HepG2 (cell line): Measurements from ENCODE around the gene SHISAL1. TPM values are rescaled to one million over a fixed set of nuclear protein-coding genes. Genes with fewer than 3 reads are reported as not detected.

Source experiments
- ATAC-seq: fragments of 200-7000 bp; cut with Tn5 transposase; 3 replicates; pipeline ENCODE4 v1.9.1; 2020; ENCODE audit warnings: mild to moderate bottlenecking, moderate library complexity
- BruUV-seq: library from RNA; stranded (reverse); fragments of 400-500 nt; replicated peaks from 2 replicates; lab custom pipeline; 2021; lab: Mats Ljungman, UMichigan
- CTCF ChIA-PET: fragments of 300-600 bp; formaldehyde crosslinking; extraction: SDS; loops from one replicate; lab custom pipeline; 2021; ENCODE audit warnings: low total read pairs, inconsistent platforms, low intra/inter-chr PET ratio; lab: Yijun Ruan, JAX
- POLR2A ChIA-PET: fragments of 350-600 bp; sonication (Branson Sonifier 250); formaldehyde crosslinking; loops from one replicate; lab custom pipeline; 2020; ENCODE audit warnings: antibody characterized with exemption, inconsistent platforms; lab: Yijun Ruan, JAX
- DNase-seq: peaks from one replicate; pipeline ENCODE4 v3.0.0-alpha.2; 2015; ENCODE audit warnings: low spot score
- FAIRE-seq: peaks from 3 replicates; lab custom pipeline; 2011; peaks lifted over from hg19 to GRCh38; lab: Jason Lieb, UNC
- H2AFZ ChIP-seq: one replicate; pipeline ENCODE4 v1.6.1; 2011; ENCODE audit warnings: low read length, inconsistent platforms
- H3K27ac ChIP-seq: fragments of 300-600 bp; 3 replicates; pipeline ENCODE4 v1.8.0; 2011; ENCODE audit warnings: mixed run types, mild to moderate bottlenecking, mixed read lengths, low read length, inconsistent platforms; ENCODE audit not compliant: insufficient read depth; ENCODE audit errors: extremely low read length
- H3K27me3 ChIP-seq, 2 experiments: fragments of 200-600 bp in 1 of 2; 2 replicates in 1 of 2; 3 replicates in 1 of 2; pipeline versions ENCODE4 v1.6.0 to v1.8.0; 2011; ENCODE audit warnings: low read length in 2 of 2, mild to moderate bottlenecking in 2 of 2, moderate library complexity in 2 of 2, inconsistent platforms in 1 of 2; ENCODE audit not compliant: insufficient read depth in 2 of 2, control insufficient read depth in 1 of 2
- H3K36me3 ChIP-seq, 2 experiments: fragments of 200-600 bp in 1 of 2; replicated peaks in 1 of 2; 2 replicates in 1 of 2; 3 replicates in 1 of 2; pipeline versions ENCODE4 v1.5.1 to v1.8.0; 2011; ENCODE audit warnings: low read length in 2 of 2, inconsistent platforms in 1 of 2; ENCODE audit not compliant: insufficient read depth in 2 of 2, control insufficient read depth in 1 of 2
- H3K4me1 ChIP-seq: 2 replicates; pipeline ENCODE4 v1.5.1; 2012; ENCODE audit warnings: low read length, inconsistent platforms; ENCODE audit not compliant: insufficient read depth
- H3K4me2 ChIP-seq: 2 replicates; pipeline ENCODE4 v1.6.0; 2011; ENCODE audit warnings: low read depth, low read length, inconsistent platforms
- H3K4me3 ChIP-seq, 3 experiments: fragments of 200-600 bp in 1 of 3; sonication (generic), shearing (Covaris generic) in 1 of 3; replicated peaks in 1 of 3; 2 replicates each; pipeline ENCODE4 v1.5.1; 2011 to 2016; ENCODE audit warnings: low read length in 3 of 3, inconsistent platforms in 2 of 3, low read depth in 2 of 3, mild to moderate bottlenecking in 2 of 3, control low read depth in 1 of 3, mixed read lengths in 1 of 3; ENCODE audit not compliant: insufficient read depth in 1 of 3
- H3K79me2 ChIP-seq: one replicate; pipeline ENCODE4 v1.6.1; 2011; ENCODE audit warnings: low read length, inconsistent platforms; ENCODE audit not compliant: insufficient read depth
- H3K9ac ChIP-seq: 2 replicates; pipeline ENCODE4 v1.6.0; 2011; ENCODE audit warnings: mild to moderate bottlenecking, low read depth, low read length, inconsistent platforms; ENCODE audit not compliant: insufficient read depth
- H3K9me3 ChIP-seq: 2 replicates; pipeline ENCODE4 v1.5.1; 2012; ENCODE audit warnings: mild to moderate bottlenecking, low read length
- H4K20me1 ChIP-seq: 2 replicates; pipeline ENCODE4 v1.6.0; 2011; ENCODE audit warnings: inconsistent platforms, mild to moderate bottlenecking, low read length, moderate library complexity; ENCODE audit not compliant: insufficient read depth
- ASH2L ChIP-seq: fragments of 300-600, 200-600 bp; sonication (generic); IDR thresholded peaks from 2 replicates; pipeline ENCODE4 v1.7.0; 2017; ENCODE audit warnings: low read depth, mild to moderate bottlenecking, moderate library complexity, mixed read lengths, low read length; ENCODE audit not compliant: insufficient read length
- ETS1 ChIP-seq: sonication (generic); formaldehyde crosslinking; IDR thresholded peaks from 2 replicates; pipeline ENCODE4 v1.4.0; 2020; ENCODE audit warnings: missing genetic modification reagents
- HOXA5 ChIP-seq: sonication (generic); formaldehyde crosslinking; IDR thresholded peaks from 2 replicates; pipeline ENCODE4 v1.4.0; 2020; ENCODE audit warnings: missing genetic modification reagents
- NONO ChIP-seq, 2 experiments: fragments of 450-650 bp in 1 of 2; sonication (generic) in 1 of 2; formaldehyde crosslinking in 1 of 2; IDR thresholded peaks in 1 of 2; conservative IDR thresholded peaks in 1 of 2; 2 replicates each; pipeline versions ENCODE4 v1.6.1 to v1.8.0; 2017 to 2022; ENCODE audit warnings: mild to moderate bottlenecking in 1 of 2, missing genetic modification reagents in 1 of 2, moderate library complexity in 1 of 2
- TAF1 ChIP-seq: sonication (generic); formaldehyde crosslinking; IDR thresholded peaks from 2 replicates; pipeline ENCODE4 v1.4.0; 2020; ENCODE audit warnings: missing genetic modification reagents
- TERF1 ChIP-seq: sonication (generic); formaldehyde crosslinking; IDR thresholded peaks from 2 replicates; pipeline ENCODE4 v1.8.0; 2022; ENCODE audit warnings: mild to moderate bottlenecking, missing genetic modification reagents, moderate library complexity
- TIGD3 ChIP-seq: sonication (generic); formaldehyde crosslinking; IDR thresholded peaks from 2 replicates; pipeline ENCODE4 v1.5.1; 2020; ENCODE audit warnings: mild to moderate bottlenecking, missing genetic modification reagents, borderline replicate concordance
- TRIM24 ChIP-seq: sonication (generic); formaldehyde crosslinking; IDR thresholded peaks from 2 replicates; pipeline ENCODE4 v1.8.0; 2022; ENCODE audit warnings: mild to moderate bottlenecking, missing genetic modification reagents
- ZKSCAN8 ChIP-seq: IDR thresholded peaks from 2 replicates; pipeline ENCODE4 v1.6.1; 2016; ENCODE audit warnings: borderline replicate concordance, missing genetic modification reagents, missing compliant biosample characterization
- ZNF234 ChIP-seq: sonication (generic); formaldehyde crosslinking; conservative IDR thresholded peaks from 2 replicates; pipeline ENCODE4 v1.5.1; 2020; ENCODE audit warnings: mild to moderate bottlenecking, missing genetic modification reagents
- ZNF329 ChIP-seq: sonication (generic); formaldehyde crosslinking; IDR thresholded peaks from 2 replicates; pipeline ENCODE4 v1.9.0; 2021; ENCODE audit warnings: low read depth, mild to moderate bottlenecking, missing genetic modification reagents
- ZNF572 ChIP-seq: sonication (generic); formaldehyde crosslinking; IDR thresholded peaks from 2 replicates; pipeline ENCODE4 v1.5.1; 2020; ENCODE audit warnings: mild to moderate bottlenecking, missing genetic modification reagents
- ZNF790 ChIP-seq: sonication (generic); formaldehyde crosslinking; IDR thresholded peaks from 2 replicates; pipeline ENCODE4 v1.8.0; 2022; ENCODE audit warnings: missing genetic modification reagents, mild to moderate bottlenecking, borderline replicate concordance
- ZNF841 ChIP-seq: sonication (generic); formaldehyde crosslinking; IDR thresholded peaks from 2 replicates; pipeline ENCODE4 v1.8.1; 2023; ENCODE audit warnings: missing genetic modification reagents, borderline replicate concordance
- WGBS: methylation state at CpG from one replicate; pipeline ENCODE4 v1.1.6; 2017; ENCODE audit warnings: low lambda C conversion rate; 5-methylcytosine and 5-hydroxymethylcytosine counted together
- in situ Hi-C: cut with HindIII; loops from 2 replicates; pipeline ENCODE4 v1.10.0; 2017; ENCODE audit warnings: low pct_unique_long_range_greater_than_20kb; ENCODE audit not compliant: extremely low pct_ligation_motif_present
- intact Hi-C: fragments of 100-400 bp; cut with micrococcal nuclease; formaldehyde crosslinking; loops from one replicate; pipeline ENCODE4 v1.10.0; 2022; ENCODE audit not compliant: unreplicated experiment
- polyA plus RNA-seq, 8 experiments: library from polyadenylated mRNA; depleted of rRNA in 3 of 8; stranded (reverse) in 7 of 8; unstranded in 1 of 8; fragments of >200 nt; fragmentation: Illumina TruSeq in 4 of 8; extraction: Trizol in 4 of 8; gene quantifications; 2 replicates each; pipeline versions ENCODE4 v1.2.1 to v1.2.3, GENCODE V29; 2011 to 2016; ENCODE audit warnings: low read depth in 4 of 8, missing spikeins in 1 of 8, mixed read lengths in 1 of 8; ENCODE audit not compliant: insufficient read depth in 1 of 8
- total RNA-seq, 5 experiments: library from RNA; depleted of rRNA; stranded (reverse); fragments of >200 nt; fragmentation: Illumina TruSeq; extraction: Trizol; gene quantifications; 2 replicates each; pipeline ENCODE4 v1.2.3, GENCODE V29; 2016; ENCODE audit warnings: low read depth in 1 of 5

Gene SHISAL1
- total and polyA plus RNA-seq, 2 of the 13 experiments (the other 11 are each of a cell fraction or from before 2014, with no cell fraction given): not detected

GRCh38 chr22:44360668-44361381 lies 48.1 kb upstream of the SHISAL1 start:
- ATAC-seq: no peak
- BruUV-seq: no TSS peak
- Histone ChIP-seq H3K36me3 (no peaks in the 10 kb centered on the region), H3K9me3 (no peaks in the 10 kb centered on the region), H3K79me2 (no peaks in the 10 kb centered on the region), H3K4me3 (no peak overlapping the region), H3K4me2 (no peak overlapping the region), H3K9ac (no peak overlapping the region)
- FAIRE-seq: no peak
- POLR2A ChIA-PET: no interaction called here
- CTCF ChIA-PET: no interaction called here
- in situ Hi-C loops: no loop called here
- TF ChIP-seq ASH2L: no peak
- no peak for TF ChIP-seq ZNF329 (CRISPR knock-in tag)
- no peak for TF ChIP-seq ZNF234
- TF ChIP-seq ZNF841 (CRISPR knock-in tag): no peak
- no peak for TF ChIP-seq NONO (IDR thresholded peaks at IDR 0.05)
- TF ChIP-seq NONO (CRISPR knock-in tag; conservative IDR thresholded peaks at IDR 0.05): no peak
- TF ChIP-seq TAF1: no peak
- no peak for TF ChIP-seq ETS1 (CRISPR knock-in tag)
- no peak for TF ChIP-seq ZNF572 (CRISPR knock-in tag)
- TF ChIP-seq TRIM24 (CRISPR knock-in tag): no peak
- TF ChIP-seq HOXA5 (CRISPR knock-in tag): no peak
- no peak for TF ChIP-seq TIGD3 (CRISPR knock-in tag)
- no peak for TF ChIP-seq TERF1 (CRISPR knock-in tag)
- TF ChIP-seq ZKSCAN8: no peak
- TF ChIP-seq ZNF790: no peak
- TF ChIP-seq, all 625 proteins: peak for 0
- Histone ChIP-seq H3K27ac (no peak overlapping the region), H4K20me1 (no peaks in the 10 kb centered on the region), H3K27me3 (peaks cover 9 to 66% of the 10 kb centered on the region in 2 experiments; a peak in 4 of 5 replicates), H2AFZ (no peak overlapping the region), H3K4me1 (no peaks in the 10 kb centered on the region)
- 45% methylated on average over 17 of the region's 25 CpGs for WGBS
- intact Hi-C loops: no loop called here
- DNase-seq: no peak
